Stomach (tissue), 9 donors: Measurements from ENCODE around the gene GPC6. TPM values are rescaled to one million over a fixed set of nuclear protein-coding genes. Genes with fewer than 3 reads are reported as not detected.

ENCODE experiments used
- DNase-seq, 2 donors: peaks; one replicate each; pipeline versions ENCODE4 v3.0.0 to v3.0.0-alpha.2; 2013 to 2019
- H3K27ac ChIP-seq, 5 donors: fragments of 200-600 bp in 4 of 5; sonication (generic) in 4 of 5; one replicate each; pipeline ENCODE4 v1.5.1; 2013 to 2019; ENCODE audit warnings: mild to moderate bottlenecking in 1 of 5, moderate library complexity in 1 of 5
- H3K27me3 ChIP-seq, 3 donors: fragments of 200-600 bp; sonication (generic); one replicate each; pipeline ENCODE4 v1.5.1; 2017 to 2019; ENCODE audit warnings: mixed run types in 1 of 3
- H3K36me3 ChIP-seq, 4 donors: fragments of 200-600 bp; sonication (generic); 1 replicate in 3 of 4; 2 replicates in 1 of 4; pipeline ENCODE4 v1.5.1; 2016 to 2019
- H3K4me1 ChIP-seq, 4 donors: fragments of 200-600 bp; sonication (generic); one replicate each; pipeline ENCODE4 v1.5.1; 2016 to 2019
- H3K4me3 ChIP-seq, 4 donors: fragments of 200-600 bp; sonication (generic) in 3 of 4; one replicate each; pipeline ENCODE4 v1.5.1; 2016 to 2019; ENCODE audit warnings: mild to moderate bottlenecking in 1 of 4
- H3K9me3 ChIP-seq, 4 donors: fragments of 200-600 bp; sonication (generic); one replicate each; pipeline ENCODE4 v1.5.1; 2016 to 2019
- EP300 ChIP-seq: sonication (generic); formaldehyde crosslinking; IDR thresholded peaks from one replicate; pipeline ENCODE4 v1.6.1; 2017; ENCODE audit warnings: antibody characterized with exemption
- POLR2A ChIP-seq, 4 donors: fragments of 450-650 bp; IDR thresholded peaks; one replicate each; pipeline ENCODE4 v1.6.1; 2016; ENCODE audit warnings: antibody characterized with exemption in 4 of 4, control low read depth in 2 of 4, mild to moderate bottlenecking in 1 of 4, moderate library complexity in 1 of 4
- POLR2AphosphoS5 ChIP-seq, 3 donors: sonication (generic); formaldehyde crosslinking; IDR thresholded peaks; one replicate each; pipeline ENCODE4 v1.6.1; 2016; ENCODE audit warnings: antibody characterized with exemption in 3 of 3
- WGBS, 5 donors: extraction: QIAGEN DNeasy Blood & Tissue Kit in 3 of 5; methylation state at CpG; one replicate each; pipeline versions ENCODE4 v1.1.5 to v1.1.7; 2013 to 2018; 5-methylcytosine and 5-hydroxymethylcytosine counted together
- intact Hi-C: fragments of 100-400 bp; cut with DNase I; formaldehyde crosslinking; loops from one replicate; pipeline ENCODE4 v1.15.1; 2023; ENCODE audit warnings: low total_unique reads
- polyA plus RNA-seq, 3 donors: library from polyadenylated mRNA; stranded (reverse); fragments of 200-250 nt; gene quantifications; one replicate each; pipeline ENCODE4 v1.2.3, GENCODE V29; 2013
- total RNA-seq, 5 donors: library from RNA; depleted of rRNA; stranded (reverse); fragments of >200 nt; gene quantifications; one replicate each; pipeline versions ENCODE4 v1.1.0 to v1.2.3, GENCODE V29; 2014 to 2016
- TF ChIP-seq, protein P1 (sequence below), 7 experiments: fragments of 450-650 bp in 4 of 7; fragments of 200-600 bp in 3 of 7; sonication (generic) in 3 of 7; IDR thresholded peaks; one replicate each; pipeline ENCODE4 v1.5.1; 2016 to 2019; ENCODE audit warnings: antibody characterized with exemption in 7 of 7, control low read depth in 2 of 7, mild to moderate bottlenecking in 1 of 7
- donor health status: healthy with polysubstance abuse.
- donor health status: Bipolar disorder and iron deficiency.
- donor health status: healthy.

Gene GPC6
- total and polyA plus RNA-seq, 8 donors = 0.70 to 52.7 (median 5.6) TPM

DNA sequence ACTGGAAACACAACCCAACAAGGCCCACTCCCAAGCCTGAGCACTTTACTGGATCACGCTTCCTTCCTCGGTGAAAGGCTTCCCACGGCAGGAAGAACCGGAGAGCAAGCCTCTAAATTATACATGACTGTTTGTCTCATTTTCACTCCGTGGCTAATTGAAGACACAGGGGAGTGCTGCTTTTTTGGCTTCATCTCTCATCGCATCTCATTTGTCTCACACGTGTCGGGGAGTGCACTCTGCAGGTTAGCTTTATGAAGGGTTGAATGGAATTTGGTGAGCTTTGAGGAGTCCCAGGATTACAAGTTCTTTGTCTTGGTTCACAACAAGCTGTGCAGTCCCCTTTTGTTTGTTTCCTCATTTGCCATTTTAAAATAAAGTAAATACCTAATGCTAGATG lies 544.6 kb downstream of the GPC6 start:
- H3K27ac ChIP-seq = no peak overlapping the region
- no peaks in the 10 kb centered on the region for H3K9me3 ChIP-seq
- H3K4me3 ChIP-seq = no peak overlapping the region
- H3K27me3 ChIP-seq = no peaks in the 10 kb centered on the region
- no peak for DNase-seq
- H3K4me1 ChIP-seq = peaks cover 0 to 7% (median 0%) of the 10 kb centered on the region in 4 donors
- intact Hi-C loops = no loop called here
- TF ChIP-seq POLR2AphosphoS5 (IDR thresholded peaks at IDR 0.05) (no peak), POLR2A (IDR thresholded peaks at IDR 0.05) (no peak)
- TF ChIP-seq, protein P1, sequence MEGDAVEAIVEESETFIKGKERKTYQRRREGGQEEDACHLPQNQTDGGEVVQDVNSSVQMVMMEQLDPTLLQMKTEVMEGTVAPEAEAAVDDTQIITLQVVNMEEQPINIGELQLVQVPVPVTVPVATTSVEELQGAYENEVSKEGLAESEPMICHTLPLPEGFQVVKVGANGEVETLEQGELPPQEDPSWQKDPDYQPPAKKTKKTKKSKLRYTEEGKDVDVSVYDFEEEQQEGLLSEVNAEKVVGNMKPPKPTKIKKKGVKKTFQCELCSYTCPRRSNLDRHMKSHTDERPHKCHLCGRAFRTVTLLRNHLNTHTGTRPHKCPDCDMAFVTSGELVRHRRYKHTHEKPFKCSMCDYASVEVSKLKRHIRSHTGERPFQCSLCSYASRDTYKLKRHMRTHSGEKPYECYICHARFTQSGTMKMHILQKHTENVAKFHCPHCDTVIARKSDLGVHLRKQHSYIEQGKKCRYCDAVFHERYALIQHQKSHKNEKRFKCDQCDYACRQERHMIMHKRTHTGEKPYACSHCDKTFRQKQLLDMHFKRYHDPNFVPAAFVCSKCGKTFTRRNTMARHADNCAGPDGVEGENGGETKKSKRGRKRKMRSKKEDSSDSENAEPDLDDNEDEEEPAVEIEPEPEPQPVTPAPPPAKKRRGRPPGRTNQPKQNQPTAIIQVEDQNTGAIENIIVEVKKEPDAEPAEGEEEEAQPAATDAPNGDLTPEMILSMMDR (IDR thresholded peaks at IDR 0.05) = no peak
- no peaks in the 10 kb centered on the region for H3K36me3 ChIP-seq
- 85 to 90% (median 88%) methylated on average over 8 of the region's 8 CpGs for WGBS, 5 donors

DNA sequence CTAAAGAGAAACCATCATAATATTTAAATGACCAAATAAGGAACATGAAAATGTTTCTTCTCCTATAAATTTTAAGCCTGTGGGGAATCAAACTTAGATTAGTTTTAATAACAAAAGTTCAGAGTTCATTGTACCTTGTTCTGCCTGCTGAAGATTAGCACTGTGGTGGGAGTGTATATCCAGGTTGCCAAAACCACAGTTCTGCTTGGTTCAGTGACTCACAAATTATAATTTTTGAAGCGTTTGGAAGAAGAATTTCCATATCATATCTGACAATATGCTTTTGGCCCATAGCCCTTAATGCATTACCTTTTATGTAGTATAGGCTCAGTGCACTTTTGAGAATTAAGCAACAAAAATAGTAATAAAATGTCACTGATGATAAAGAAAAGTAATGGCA lies 545.2 kb downstream of the GPC6 start:
- H3K36me3 ChIP-seq = no peaks in the 10 kb centered on the region
- H3K27ac ChIP-seq = no peak overlapping the region
- whole genome bisulfite sequencing, 5 donors = 48 to 70% (median 58%) methylated on average over 1 of the region's 1 CpG
- no peak for DNase-seq
- no peak for TF ChIP-seq EP300
- TF ChIP-seq, protein P1 (IDR thresholded peaks at IDR 0.05) = no peak
- no peak for TF ChIP-seq POLR2AphosphoS5 (IDR thresholded peaks at IDR 0.05)
- no peak for TF ChIP-seq POLR2A (IDR thresholded peaks at IDR 0.05)
- H3K4me1 ChIP-seq = peaks cover 0 to 7% (median 0%) of the 10 kb centered on the region in 4 donors
- no peak overlapping the region for H3K4me3 ChIP-seq
- no peaks in the 10 kb centered on the region for H3K9me3 ChIP-seq
- H3K27me3 ChIP-seq = no peaks in the 10 kb centered on the region
- intact Hi-C loops = no loop called here

DNA sequence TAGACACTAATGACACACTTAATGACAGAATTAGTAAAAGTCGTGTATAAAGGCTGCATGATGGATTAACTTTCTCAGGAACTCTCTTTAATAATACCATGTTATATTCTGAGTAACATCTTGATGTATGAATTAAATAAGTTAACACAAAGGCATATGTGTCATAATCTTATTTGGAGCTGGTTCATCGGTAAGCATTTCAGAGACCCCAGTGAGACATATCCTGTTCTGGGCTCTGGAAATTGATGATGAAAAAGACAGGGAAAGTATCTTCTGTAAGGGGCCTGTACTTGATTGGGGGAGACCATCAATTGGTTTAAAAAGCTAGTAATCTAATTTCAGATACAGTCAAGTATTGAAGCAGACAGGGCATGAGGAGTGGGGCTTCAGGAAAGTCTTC lies 547.9 kb downstream of the GPC6 start:
- H3K27me3 ChIP-seq = no peaks in the 10 kb centered on the region
- intact Hi-C loops = no loop called here
- DNase-seq = no peak
- H3K36me3 ChIP-seq = no peaks in the 10 kb centered on the region
- H3K27ac ChIP-seq = no peak overlapping the region
- peaks cover 0 to 7% (median 0%) of the 10 kb centered on the region in 4 donors for H3K4me1 ChIP-seq
- TF ChIP-seq EP300 (no peak), POLR2A (IDR thresholded peaks at IDR 0.05) (no peak), POLR2AphosphoS5 (IDR thresholded peaks at IDR 0.05) (no peak)
- TF ChIP-seq, protein P1 (IDR thresholded peaks at IDR 0.05) = no peak
- WGBS, 5 donors = 86 to 89% (median 88%) methylated on average over 2 of the region's 2 CpGs
- H3K4me3 ChIP-seq = no peak overlapping the region
- H3K9me3 ChIP-seq = no peaks in the 10 kb centered on the region

DNA sequence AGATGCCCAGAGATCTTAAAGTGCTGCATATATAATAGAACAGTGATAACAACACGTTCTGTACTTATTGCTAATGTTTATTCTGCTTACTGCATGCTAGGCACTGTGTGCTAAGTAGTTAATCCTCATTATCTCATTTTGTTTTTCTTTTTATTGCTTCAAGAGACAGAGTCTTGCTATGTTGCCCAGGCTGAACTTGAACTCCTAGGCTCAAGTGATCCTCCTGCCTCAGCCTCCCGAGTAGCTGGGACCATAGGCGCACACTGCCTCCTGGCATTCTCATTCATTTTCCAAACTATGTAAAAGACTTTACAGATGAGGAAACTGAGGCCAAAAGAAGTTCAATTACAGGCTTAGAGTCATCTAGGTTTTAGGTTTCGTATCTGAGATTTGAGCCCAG lies 548.4 kb downstream of the GPC6 start:
- DNase-seq = no peak
- no peaks in the 10 kb centered on the region for H3K9me3 ChIP-seq
- H3K4me3 ChIP-seq = no peak overlapping the region
- H3K36me3 ChIP-seq = no peaks in the 10 kb centered on the region
- no peak for TF ChIP-seq POLR2AphosphoS5 (IDR thresholded peaks at IDR 0.05)
- no peak for TF ChIP-seq EP300
- TF ChIP-seq, protein P1 (IDR thresholded peaks at IDR 0.05) = no peak
- no peak for TF ChIP-seq POLR2A (IDR thresholded peaks at IDR 0.05)
- no peaks in the 10 kb centered on the region for H3K27me3 ChIP-seq
- no peak overlapping the region for H3K27ac ChIP-seq
- WGBS, 5 donors = 71 to 85% (median 76%) methylated on average over 4 of the region's 4 CpGs
- intact Hi-C loops = no loop called here
- peaks cover 0 to 7% (median 0%) of the 10 kb centered on the region in 4 donors for H3K4me1 ChIP-seq
